Endodermal cell (in vitro differentiated cells): Measurements from ENCODE around the gene PKP3. TPM values are rescaled to one million over a fixed set of nuclear protein-coding genes. Genes with fewer than 3 reads are reported as not detected.

ENCODE experiments used
- DNase-seq: peaks from one replicate; pipeline ENCODE4 v3.0.0-alpha.2; 2017
- H3K27ac ChIP-seq: 2 replicates; pipeline ENCODE4 v1.5.1; 2013; ENCODE audit warnings: mild to moderate bottlenecking, low read depth, low read length, moderate library complexity
- H3K27me3 ChIP-seq: 2 replicates; pipeline ENCODE4 v1.6.1; 2013; ENCODE audit warnings: mild to moderate bottlenecking, low read length, moderate library complexity; ENCODE audit not compliant: insufficient read depth, control insufficient read depth, poor library complexity, severe bottlenecking
- H3K36me3 ChIP-seq: 2 replicates; pipeline ENCODE4 v1.7.0; 2013; ENCODE audit warnings: mild to moderate bottlenecking, low read length, moderate library complexity; ENCODE audit not compliant: control insufficient read depth, insufficient read depth
- H3K4me1 ChIP-seq: one replicate; pipeline ENCODE4 v1.7.0; 2013; ENCODE audit warnings: low read length; ENCODE audit not compliant: control insufficient read depth, insufficient read depth
- H3K4me3 ChIP-seq: 2 replicates; pipeline ENCODE4 v1.5.1; 2013; ENCODE audit warnings: mild to moderate bottlenecking, low read length, moderate library complexity
- H3K9ac ChIP-seq: 2 replicates; pipeline ENCODE4 v1.6.1; 2013; ENCODE audit warnings: mild to moderate bottlenecking, low read length, moderate library complexity; ENCODE audit not compliant: poor library complexity, severe bottlenecking; ENCODE audit errors: extremely low read depth
- H3K9me3 ChIP-seq: 2 replicates; pipeline ENCODE4 v1.6.1; 2013; ENCODE audit warnings: mild to moderate bottlenecking, low read length, moderate library complexity; ENCODE audit not compliant: control insufficient read depth
- H3K27ac Mint-ChIP-seq: 2 replicates; pipeline ENCODE4 v1.8.0; 2020; ENCODE audit warnings: mixed read lengths
- H3K27me3 Mint-ChIP-seq: 2 replicates; pipeline ENCODE4 v1.8.0; 2021; ENCODE audit warnings: mild to moderate bottlenecking, mixed read lengths; ENCODE audit not compliant: insufficient read depth
- H3K36me3 Mint-ChIP-seq: 2 replicates; pipeline ENCODE4 v1.8.0; 2020; ENCODE audit warnings: low read depth, mixed read lengths
- H3K4me1 Mint-ChIP-seq: 2 replicates; pipeline ENCODE4 v1.8.0; 2020; ENCODE audit warnings: mixed read lengths
- H3K4me3 Mint-ChIP-seq: 2 replicates; pipeline ENCODE4 v1.8.0; 2020; ENCODE audit warnings: mild to moderate bottlenecking, moderate library complexity, mixed read lengths
- H3K9me3 Mint-ChIP-seq: 2 replicates; pipeline ENCODE4 v1.8.0; 2020; ENCODE audit warnings: mild to moderate bottlenecking, mixed read lengths
- WGBS, 2 experiments: methylation state at CpG; one replicate each; pipeline versions ENCODE4 v1.1.5 to v1.1.7; 2013; ENCODE audit warnings: missing lambda C conversion rate in 2 of 2, mixed read lengths in 1 of 2; ENCODE audit not compliant: insufficient coverage in 1 of 2, insufficient read length in 1 of 2; 5-methylcytosine and 5-hydroxymethylcytosine counted together
- total RNA-seq, 2 donors: library from RNA; stranded (reverse); fragmentation: NEBNext Ultra II Directional in 1 of 2; extraction: Animal tissue kit (Norgen Biotek cat#: 25700) in 1 of 2; gene quantifications; 2 replicates in 1 of 2; 3 replicates in 1 of 2; pipeline ENCODE4 v1.2.1, GENCODE V29; 2021
- TF ChIP-seq, protein P1 (sequence below): fragments of 200-600 bp; sonication (generic); conservative IDR thresholded peaks from 2 replicates; pipeline ENCODE4 v1.5.0; 2021; ENCODE audit warnings: antibody characterized with exemption, mild to moderate bottlenecking

The PKP3 gene
- total RNA-seq, 2 donors from 2014 or later = 35.4 to 44.8 TPM

DNA sequence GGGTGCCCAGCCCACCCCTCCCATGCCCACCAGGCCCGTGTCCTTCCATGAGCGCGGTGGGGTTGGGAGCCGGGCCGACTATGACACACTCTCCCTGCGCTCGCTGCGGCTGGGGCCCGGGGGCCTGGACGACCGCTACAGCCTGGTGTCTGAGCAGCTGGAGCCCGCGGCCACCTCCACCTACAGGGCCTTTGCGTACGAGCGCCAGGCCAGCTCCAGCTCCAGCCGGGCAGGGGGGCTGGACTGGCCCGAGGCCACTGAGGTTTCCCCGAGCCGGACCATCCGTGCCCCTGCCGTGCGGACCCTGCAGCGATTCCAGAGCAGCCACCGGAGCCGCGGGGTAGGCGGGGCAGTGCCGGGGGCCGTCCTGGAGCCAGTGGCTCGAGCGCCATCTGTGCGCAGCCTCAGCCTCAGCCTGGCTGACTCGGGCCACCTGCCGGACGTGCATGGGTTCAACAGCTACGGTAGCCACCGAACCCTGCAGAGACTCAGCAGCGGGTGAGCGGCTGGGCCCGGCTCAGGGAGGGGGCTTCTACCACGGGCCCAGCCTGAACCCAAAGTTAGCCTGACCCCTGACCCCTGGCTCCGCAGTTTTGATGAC lies 3.0 kb downstream of the PKP3 start:
- H3K27ac ChIP-seq = no peak overlapping the region
- H3K9me3 ChIP-seq = no peaks in the 10 kb centered on the region
- peaks cover 2% of the 10 kb centered on the region for H3K4me1 Mint-ChIP-seq
- no peak for DNase-seq
- 70 to 78% methylated on average over 29 to 43 of the region's 43 CpGs for WGBS, 2 experiments
- no peaks in the 10 kb centered on the region for H3K27me3 Mint-ChIP-seq
- no peak overlapping the region for H3K27ac Mint-ChIP-seq
- H3K36me3 ChIP-seq = no peaks in the 10 kb centered on the region
- H3K27me3 ChIP-seq = no peaks in the 10 kb centered on the region
- H3K4me3 Mint-ChIP-seq = no peak overlapping the region
- peaks cover 9% of the 10 kb centered on the region for H3K9me3 Mint-ChIP-seq
- H3K4me1 ChIP-seq = no peaks in the 10 kb centered on the region
- TF ChIP-seq, protein P1, sequence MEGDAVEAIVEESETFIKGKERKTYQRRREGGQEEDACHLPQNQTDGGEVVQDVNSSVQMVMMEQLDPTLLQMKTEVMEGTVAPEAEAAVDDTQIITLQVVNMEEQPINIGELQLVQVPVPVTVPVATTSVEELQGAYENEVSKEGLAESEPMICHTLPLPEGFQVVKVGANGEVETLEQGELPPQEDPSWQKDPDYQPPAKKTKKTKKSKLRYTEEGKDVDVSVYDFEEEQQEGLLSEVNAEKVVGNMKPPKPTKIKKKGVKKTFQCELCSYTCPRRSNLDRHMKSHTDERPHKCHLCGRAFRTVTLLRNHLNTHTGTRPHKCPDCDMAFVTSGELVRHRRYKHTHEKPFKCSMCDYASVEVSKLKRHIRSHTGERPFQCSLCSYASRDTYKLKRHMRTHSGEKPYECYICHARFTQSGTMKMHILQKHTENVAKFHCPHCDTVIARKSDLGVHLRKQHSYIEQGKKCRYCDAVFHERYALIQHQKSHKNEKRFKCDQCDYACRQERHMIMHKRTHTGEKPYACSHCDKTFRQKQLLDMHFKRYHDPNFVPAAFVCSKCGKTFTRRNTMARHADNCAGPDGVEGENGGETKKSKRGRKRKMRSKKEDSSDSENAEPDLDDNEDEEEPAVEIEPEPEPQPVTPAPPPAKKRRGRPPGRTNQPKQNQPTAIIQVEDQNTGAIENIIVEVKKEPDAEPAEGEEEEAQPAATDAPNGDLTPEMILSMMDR = no peak
- H3K9ac ChIP-seq = no peak overlapping the region
- H3K4me3 ChIP-seq = no peak overlapping the region
- peaks cover 15% of the 10 kb centered on the region for H3K36me3 Mint-ChIP-seq

GRCh38 chr11:398826-399225 lies 4.8 kb downstream of the PKP3 start:
- no peaks in the 10 kb centered on the region for H3K27me3 Mint-ChIP-seq
- Histone ChIP-seq H3K9me3 (no peaks in the 10 kb centered on the region), H3K4me3 (no peak overlapping the region), H3K27ac (no peak overlapping the region), H3K4me1 (no peaks in the 10 kb centered on the region), H3K27me3 (no peaks in the 10 kb centered on the region), H3K9ac (no peak overlapping the region), H3K36me3 (no peaks in the 10 kb centered on the region)
- H3K27ac Mint-ChIP-seq = no peak overlapping the region
- no peak overlapping the region for H3K4me3 Mint-ChIP-seq
- peaks cover 9% of the 10 kb centered on the region for H3K9me3 Mint-ChIP-seq
- TF ChIP-seq, protein P1 = peak; percentile 15
- no peak for DNase-seq
- peaks cover 2% of the 10 kb centered on the region for H3K4me1 Mint-ChIP-seq
- peaks cover 15% of the 10 kb centered on the region for H3K36me3 Mint-ChIP-seq
- 88 to 96% methylated on average over 12 to 20 of the region's 20 CpGs for WGBS, 2 experiments

DNA sequence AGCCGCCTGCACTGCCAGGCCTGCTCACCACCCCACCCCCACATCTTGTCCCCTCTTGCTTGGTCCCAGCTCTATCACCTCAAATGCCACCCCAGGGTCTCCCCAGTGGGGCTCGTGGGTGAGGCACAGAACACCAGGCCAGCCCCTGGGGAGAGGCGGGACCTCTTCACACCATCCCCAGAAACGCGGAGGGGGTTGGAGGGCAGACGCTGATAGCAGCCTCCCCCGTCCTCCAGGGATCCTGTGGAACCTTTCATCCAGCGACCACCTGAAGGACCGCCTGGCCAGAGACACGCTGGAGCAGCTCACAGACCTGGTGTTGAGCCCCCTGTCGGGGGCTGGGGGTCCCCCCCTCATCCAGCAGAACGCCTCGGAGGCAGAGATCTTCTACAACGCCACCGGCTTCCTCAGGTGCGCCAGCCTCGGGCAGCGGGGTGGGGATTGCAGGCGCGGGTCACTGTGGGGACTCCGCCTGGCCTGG lies 5.8 kb downstream of the PKP3 start:
- Histone ChIP-seq H3K9me3 (no peaks in the 10 kb centered on the region), H3K36me3 (no peaks in the 10 kb centered on the region), H3K4me3 (no peak overlapping the region), H3K9ac (no peak overlapping the region), H3K27ac (no peak overlapping the region), H3K4me1 (no peaks in the 10 kb centered on the region), H3K27me3 (no peaks in the 10 kb centered on the region)
- 89 to 92% methylated on average over 13 to 21 of the region's 21 CpGs for WGBS, 2 experiments
- Mint-ChIP-seq H3K27ac (no peak overlapping the region), H3K4me3 (no peak overlapping the region), H3K36me3 (peaks cover 22% of the 10 kb centered on the region), H3K9me3 (peaks cover 9% of the 10 kb centered on the region), H3K4me1 (peaks cover under 1% of the 10 kb centered on the region), H3K27me3 (no peaks in the 10 kb centered on the region)
- TF ChIP-seq, protein P1 = no peak
- DNase-seq = no peak
